OCI-LY3 (cell line): ENCODE data around the gene ITGA7.

Experiments used
- H2AFZ ChIP-seq: fragments of 200-600, 300-600 bp; shearing (Covaris generic); 2 replicates; pipeline ENCODE4 v1.6.0; 2014; ENCODE audit warnings: antibody characterized with exemption, low read depth, low read length
- H3K27ac ChIP-seq: fragments of 200-600, 300-600 bp; sonication (generic); 2 replicates; pipeline ENCODE4 v1.5.1; 2014; ENCODE audit warnings: mild to moderate bottlenecking, low read length, moderate library complexity, mixed read lengths
- H3K27me3 ChIP-seq: fragments of 200-600, 300-600 bp; sonication (generic); 2 replicates; pipeline ENCODE4 v1.6.1; 2014; ENCODE audit warnings: low read depth, low read length, mixed read lengths
- H3K36me3 ChIP-seq: fragments of 200-600, 300-600 bp; sonication (generic); replicated peaks from 2 replicates; pipeline ENCODE3; 2014; ENCODE audit warnings: low read depth, low read length, mixed read lengths
- H3K4me1 ChIP-seq: fragments of 300-600, 200-600 bp; sonication (generic); 2 replicates; pipeline ENCODE4 v1.6.1; 2014; ENCODE audit warnings: low read length, mixed read lengths
- H3K4me2 ChIP-seq: fragments of 200-600, 300-600 bp; sonication (generic); 2 replicates; pipeline ENCODE4 v1.6.1; 2014; ENCODE audit warnings: low read length, mixed read lengths
- H3K4me3 ChIP-seq: fragments of 300-600, 200-600 bp; sonication (generic); 2 replicates; pipeline ENCODE4 v1.5.1; 2014; ENCODE audit warnings: antibody characterized with exemption, mild to moderate bottlenecking, low read length, moderate library complexity
- H3K79me2 ChIP-seq: fragments of 300-600, 200-600 bp; shearing (Covaris generic); 2 replicates; pipeline ENCODE4 v1.6.1; 2014; ENCODE audit warnings: mild to moderate bottlenecking, low read length, mixed read lengths
- H3K9ac ChIP-seq: fragments of 300-600, 200-600 bp; shearing (Covaris generic); 2 replicates; pipeline ENCODE4 v1.6.0; 2014; ENCODE audit warnings: mild to moderate bottlenecking, low read length, moderate library complexity
- H3K9me3 ChIP-seq: fragments of 200-600, 300-600 bp; shearing (Covaris generic); 2 replicates; pipeline ENCODE4 v1.6.1; 2014; ENCODE audit warnings: low read length, mixed read lengths; ENCODE audit not compliant: insufficient read depth
- H4K20me1 ChIP-seq: fragments of 200-600, 300-600 bp; sonication (generic); 2 replicates; pipeline ENCODE4 v1.6.1; 2016; ENCODE audit warnings: low read length, mixed read lengths; ENCODE audit not compliant: insufficient read depth
- EZH2phosphoT487 ChIP-seq: fragments of 200-600 bp; shearing (Covaris generic); IDR thresholded peaks from 2 replicates; pipeline ENCODE4 v1.6.1; 2018; ENCODE audit warnings: antibody characterized with exemption, mixed run types, low read depth
- TF ChIP-seq, protein P1 (sequence below): fragments of 200-600, 300-600 bp; sonication (generic); IDR thresholded peaks from 2 replicates; pipeline ENCODE4 v1.5.1; 2014; ENCODE audit warnings: antibody characterized with exemption, low read length, low read depth

Gene ITGA7

DNA sequence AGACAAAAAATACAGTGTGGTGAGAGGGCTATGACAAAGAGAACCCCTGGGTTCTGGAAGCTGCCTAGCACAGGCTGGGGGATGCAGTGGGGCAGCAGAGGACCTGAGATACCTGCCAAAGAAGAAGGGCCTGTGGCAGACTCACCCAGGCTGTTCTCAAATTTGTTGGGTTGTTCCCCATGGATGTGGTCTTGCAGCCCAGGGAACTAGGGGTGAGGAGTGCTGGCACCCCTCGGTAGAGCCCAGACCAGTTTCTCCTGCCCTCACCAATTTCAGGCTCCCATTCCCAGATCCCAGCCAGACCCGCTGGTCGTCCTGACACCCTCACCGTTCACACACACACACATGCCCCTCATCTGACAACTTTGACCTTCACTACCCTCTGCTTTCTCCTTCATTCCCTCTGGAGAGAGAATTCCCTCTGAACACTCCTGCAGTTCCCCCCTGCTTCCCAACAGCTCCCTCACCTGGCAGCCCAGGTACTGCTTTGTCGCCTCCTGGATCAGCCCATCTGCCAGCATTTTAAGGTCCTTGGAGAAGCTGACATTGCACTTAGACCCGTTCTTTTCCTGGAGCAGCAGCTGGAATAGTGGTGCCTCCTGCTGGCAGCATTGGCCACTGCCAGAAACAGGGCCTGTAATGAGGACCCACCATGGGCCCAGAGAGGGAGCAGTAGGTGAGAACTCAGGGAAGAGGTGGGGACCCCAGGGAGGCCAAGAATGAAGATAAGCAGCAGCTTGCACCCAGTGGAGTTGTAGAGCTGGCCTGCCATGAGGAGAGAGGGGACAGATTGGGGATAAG, 29.3 kb upstream of the ITGA7 start:
- Histone ChIP-seq H3K79me2 (no peaks in the 10 kb centered on the region), H4K20me1 (no peaks in the 10 kb centered on the region), H2AFZ (no peak overlapping the region), H3K27me3 (peaks cover 4% of the 10 kb centered on the region; the same call in 1 of the 2 replicates), H3K4me1 (peaks cover 8% of the 10 kb centered on the region; the same call in 1 of the 2 replicates), H3K36me3 (no peaks in the 10 kb centered on the region), H3K9me3 (no peaks in the 10 kb centered on the region), H3K4me2 (peak overlapping the region; percentile 94), H3K9ac (peak overlapping the region; percentile 83; the same call in 1 of the 2 replicates), H3K27ac (no peak overlapping the region), H3K4me3 (no peak overlapping the region)
- no peak for TF ChIP-seq EZH2phosphoT487
- TF ChIP-seq, protein P1, sequence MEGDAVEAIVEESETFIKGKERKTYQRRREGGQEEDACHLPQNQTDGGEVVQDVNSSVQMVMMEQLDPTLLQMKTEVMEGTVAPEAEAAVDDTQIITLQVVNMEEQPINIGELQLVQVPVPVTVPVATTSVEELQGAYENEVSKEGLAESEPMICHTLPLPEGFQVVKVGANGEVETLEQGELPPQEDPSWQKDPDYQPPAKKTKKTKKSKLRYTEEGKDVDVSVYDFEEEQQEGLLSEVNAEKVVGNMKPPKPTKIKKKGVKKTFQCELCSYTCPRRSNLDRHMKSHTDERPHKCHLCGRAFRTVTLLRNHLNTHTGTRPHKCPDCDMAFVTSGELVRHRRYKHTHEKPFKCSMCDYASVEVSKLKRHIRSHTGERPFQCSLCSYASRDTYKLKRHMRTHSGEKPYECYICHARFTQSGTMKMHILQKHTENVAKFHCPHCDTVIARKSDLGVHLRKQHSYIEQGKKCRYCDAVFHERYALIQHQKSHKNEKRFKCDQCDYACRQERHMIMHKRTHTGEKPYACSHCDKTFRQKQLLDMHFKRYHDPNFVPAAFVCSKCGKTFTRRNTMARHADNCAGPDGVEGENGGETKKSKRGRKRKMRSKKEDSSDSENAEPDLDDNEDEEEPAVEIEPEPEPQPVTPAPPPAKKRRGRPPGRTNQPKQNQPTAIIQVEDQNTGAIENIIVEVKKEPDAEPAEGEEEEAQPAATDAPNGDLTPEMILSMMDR, result peak; percentile 78

DNA sequence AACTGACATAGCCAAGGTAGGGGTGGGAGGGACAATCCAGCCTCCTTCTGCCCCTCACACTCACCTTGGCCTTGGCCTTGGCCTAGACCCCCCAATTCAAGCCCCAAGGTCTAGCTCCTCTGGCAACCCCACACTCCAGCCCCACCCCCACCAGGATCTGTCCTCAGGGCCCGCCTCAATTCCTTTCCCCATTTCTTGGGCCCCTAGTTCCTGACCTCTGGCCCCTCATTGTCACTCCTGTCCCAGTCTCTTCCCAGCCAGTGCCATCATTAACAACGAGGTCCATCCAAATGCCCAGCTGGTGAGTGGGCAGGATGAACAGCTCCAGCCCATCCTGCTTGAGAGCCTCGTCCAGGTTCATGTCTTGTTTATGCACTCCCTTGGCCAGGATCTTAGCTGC, 28.4 kb upstream of the ITGA7 start:
- Histone ChIP-seq H2AFZ (no peak overlapping the region), H3K27ac (no peak overlapping the region), H4K20me1 (no peaks in the 10 kb centered on the region), H3K9ac (no peak overlapping the region), H3K4me3 (no peak overlapping the region), H3K79me2 (no peaks in the 10 kb centered on the region), H3K36me3 (no peaks in the 10 kb centered on the region), H3K4me2 (no peak overlapping the region), H3K9me3 (no peaks in the 10 kb centered on the region), H3K4me1 (peaks cover 8% of the 10 kb centered on the region; the same call in 1 of the 2 replicates), H3K27me3 (no peaks in the 10 kb centered on the region)
- no peak for TF ChIP-seq EZH2phosphoT487
- TF ChIP-seq, protein P1, result no peak

DNA sequence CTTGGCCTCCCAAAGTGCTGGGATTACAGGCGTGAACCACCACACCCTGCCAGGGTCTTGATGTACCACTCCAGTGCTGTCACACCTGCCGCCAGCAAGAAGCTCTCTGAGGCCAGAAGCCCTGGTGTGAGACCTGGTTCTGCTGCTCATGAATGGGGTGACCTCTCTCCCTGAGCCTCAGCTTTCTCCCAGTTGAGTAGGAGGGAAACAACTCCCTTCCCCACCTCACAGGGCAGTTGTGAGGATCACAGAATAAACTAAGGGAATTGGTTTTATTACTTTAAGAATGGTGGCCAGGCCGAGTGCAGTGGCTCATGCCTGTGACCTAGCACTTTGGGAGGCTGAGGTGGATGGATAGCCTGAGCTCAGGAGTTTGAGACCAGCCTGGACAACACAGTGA, 26.9 kb upstream of the ITGA7 start:
- TF ChIP-seq, protein P1, result no peak
- no peak for TF ChIP-seq EZH2phosphoT487
- Histone ChIP-seq H3K36me3 (no peaks in the 10 kb centered on the region), H3K9ac (no peak overlapping the region), H4K20me1 (no peaks in the 10 kb centered on the region), H3K4me1 (peaks cover 14% of the 10 kb centered on the region; the same call in 1 of the 2 replicates), H3K4me2 (no peak overlapping the region), H3K79me2 (no peaks in the 10 kb centered on the region), H2AFZ (no peak overlapping the region), H3K27me3 (no peaks in the 10 kb centered on the region), H3K27ac (no peak overlapping the region), H3K9me3 (no peaks in the 10 kb centered on the region), H3K4me3 (no peak overlapping the region)

DNA sequence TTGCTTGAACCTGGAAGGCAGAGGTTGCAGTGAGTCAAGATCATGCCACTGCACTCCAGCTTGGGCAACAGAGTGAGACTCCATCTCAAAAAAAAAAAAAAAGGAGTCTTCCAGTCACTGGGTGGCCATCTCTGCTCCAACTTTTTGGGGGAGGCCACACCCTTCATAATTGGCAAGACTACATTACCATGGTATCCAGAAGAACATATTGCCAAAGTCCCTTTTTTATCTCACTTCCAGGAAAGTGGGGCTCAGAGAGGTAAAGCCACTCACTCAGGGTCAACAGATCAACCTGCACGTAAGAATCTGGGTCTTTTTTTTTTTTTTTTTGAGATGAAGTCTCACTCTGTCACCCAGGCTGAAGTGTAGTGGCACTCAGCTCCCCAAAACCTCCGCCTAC, 26.2 kb upstream of the ITGA7 start:
- H3K27me3 ChIP-seq, result no peaks in the 10 kb centered on the region
- H3K9me3 ChIP-seq, result no peaks in the 10 kb centered on the region
- H3K4me1 ChIP-seq, result peaks cover 14% of the 10 kb centered on the region; the same call in 1 of the 2 replicates
- no peak overlapping the region for H3K4me2 ChIP-seq
- no peak overlapping the region for H3K9ac ChIP-seq
- TF ChIP-seq, protein P1, result no peak
- TF ChIP-seq EZH2phosphoT487, result no peak
- H3K4me3 ChIP-seq, result no peak overlapping the region
- no peak overlapping the region for H3K27ac ChIP-seq
- no peaks in the 10 kb centered on the region for H4K20me1 ChIP-seq
- H2AFZ ChIP-seq, result no peak overlapping the region
- H3K79me2 ChIP-seq, result no peaks in the 10 kb centered on the region
- H3K36me3 ChIP-seq, result no peaks in the 10 kb centered on the region
